ENCODE results near the gene HNRNPA2B1.
"Not testable (repeated sequence)": the region's sequence is repeated elsewhere in the genome, so short reads cannot be mapped to it uniquely, and the experiment has no call there.

Gene HNRNPA2B1

GRCh38 chr7:26182706-26183105 lies 17.8 kb downstream of the HNRNPA2B1 start:
- no peak overlapping the region for H3K27ac Mint-ChIP-seq
- no peak for ATAC-seq
- no peaks in the 10 kb centered on the region for H3K9me3 Mint-ChIP-seq
- no peaks in the 10 kb centered on the region for H3K27me3 Mint-ChIP-seq
- no peak overlapping the region for H3K4me3 Mint-ChIP-seq
- peaks cover 10% of the 10 kb centered on the region for H3K36me3 Mint-ChIP-seq
- peaks cover 49% of the 10 kb centered on the region for H3K4me1 Mint-ChIP-seq

GRCh38 chr7:26182283-26182682 lies 18.3 kb downstream of the HNRNPA2B1 start:
- no peaks in the 10 kb centered on the region for H3K9me3 Mint-ChIP-seq
- H3K27me3 Mint-ChIP-seq, result no peaks in the 10 kb centered on the region
- peaks cover 46% of the 10 kb centered on the region for H3K4me1 Mint-ChIP-seq

GRCh38 chr7:26181474-26182227 lies 18.9 kb downstream of the HNRNPA2B1 start:
- H3K9me3 Mint-ChIP-seq, result no peaks in the 10 kb centered on the region

More at GRCh38 chr7:26182283-26182682, 18.3 kb downstream of the HNRNPA2B1 start:
- Mint-ChIP-seq H3K4me3 (no peak overlapping the region), H3K27ac (no peak overlapping the region), H3K36me3 (peaks cover 10% of the 10 kb centered on the region)
- ATAC-seq, result no peak

GRCh38 chr7:26180792-26181198 lies 19.8 kb downstream of the HNRNPA2B1 start:
- Mint-ChIP-seq H3K4me3 (no peak overlapping the region), H3K9me3 (no peaks in the 10 kb centered on the region), H3K27ac (no peak overlapping the region), H3K36me3 (peaks cover 9% of the 10 kb centered on the region), H3K4me1 (peaks cover 32% of the 10 kb centered on the region), H3K27me3 (no peaks in the 10 kb centered on the region)
- ATAC-seq, result no peak

More at GRCh38 chr7:26181474-26182227, 18.9 kb downstream of the HNRNPA2B1 start:
- Mint-ChIP-seq H3K27me3 (no peaks in the 10 kb centered on the region), H3K27ac (no peak overlapping the region), H3K36me3 (peaks cover 10% of the 10 kb centered on the region), H3K4me3 (no peak overlapping the region), H3K4me1 (peaks cover 40% of the 10 kb centered on the region)
- ATAC-seq, result no peak

- Mint-ChIP-seq H3K27ac (no peak overlapping the region), H3K27me3 (no peaks in the 10 kb centered on the region), H3K9me3 (no peaks in the 10 kb centered on the region), H3K4me1 (peaks cover 24% of the 10 kb centered on the region), H3K4me3 (no peak overlapping the region), H3K36me3 (peaks cover under 1% of the 10 kb centered on the region)
- no peak for ATAC-seq
Measured at GRCh38 chr7:26179826-26180497, 20.6 kb downstream of the HNRNPA2B1 start.

GRCh38 chr7:26179422-26179821 lies 21.1 kb downstream of the HNRNPA2B1 start:
- Mint-ChIP-seq H3K4me1 (peaks cover 22% of the 10 kb centered on the region), H3K9me3 (no peaks in the 10 kb centered on the region), H3K36me3 (peaks cover 1% of the 10 kb centered on the region), H3K27ac (no peak overlapping the region), H3K27me3 (no peaks in the 10 kb centered on the region), H3K4me3 (no peak overlapping the region)
- no peak for ATAC-seq

GRCh38 chr7:26178272-26178960 lies 22.1 kb downstream of the HNRNPA2B1 start:
- Mint-ChIP-seq H3K4me3 (no peak overlapping the region), H3K4me1 (peaks cover 12% of the 10 kb centered on the region), H3K36me3 (peaks cover 10% of the 10 kb centered on the region), H3K27ac (no peak overlapping the region), H3K9me3 (no peaks in the 10 kb centered on the region), H3K27me3 (no peaks in the 10 kb centered on the region)
- ATAC-seq, result no peak

GRCh38 chr7:26177269-26177668 lies 23.3 kb downstream of the HNRNPA2B1 start:
- Mint-ChIP-seq H3K36me3 (peaks cover 10% of the 10 kb centered on the region), H3K4me1 (peaks cover 12% of the 10 kb centered on the region)
- not testable (repeated sequence) for H3K4me3 Mint-ChIP-seq, H3K27ac Mint-ChIP-seq, H3K9me3 Mint-ChIP-seq, ATAC-seq, H3K27me3 Mint-ChIP-seq

- not testable (repeated sequence) for H3K4me1 Mint-ChIP-seq, H3K27me3 Mint-ChIP-seq, H3K9me3 Mint-ChIP-seq, H3K4me3 Mint-ChIP-seq, ATAC-seq, H3K27ac Mint-ChIP-seq
- peaks cover 10% of the 10 kb centered on the region for H3K36me3 Mint-ChIP-seq
Measured at GRCh38 chr7:26176696-26177095, 23.9 kb downstream of the HNRNPA2B1 start.

GRCh38 chr7:26175903-26176302 lies 24.6 kb downstream of the HNRNPA2B1 start:
- not testable (repeated sequence) for H3K4me3 Mint-ChIP-seq, H3K4me1 Mint-ChIP-seq, H3K27me3 Mint-ChIP-seq, ATAC-seq, H3K27ac Mint-ChIP-seq, H3K9me3 Mint-ChIP-seq
- H3K36me3 Mint-ChIP-seq, result peaks cover 10% of the 10 kb centered on the region

GRCh38 chr7:26172048-26172447 lies 28.5 kb downstream of the HNRNPA2B1 start:
- Mint-ChIP-seq H3K4me1 (peaks cover 6% of the 10 kb centered on the region), H3K9me3 (no peaks in the 10 kb centered on the region), H3K27ac (no peak overlapping the region), H3K27me3 (no peaks in the 10 kb centered on the region), H3K4me3 (no peak overlapping the region), H3K36me3 (peaks cover 16% of the 10 kb centered on the region)
- ATAC-seq, result no peak

- H3K27ac Mint-ChIP-seq, result no peak overlapping the region
- peaks cover 16% of the 10 kb centered on the region for H3K36me3 Mint-ChIP-seq
- peaks cover 11% of the 10 kb centered on the region for H3K4me1 Mint-ChIP-seq
- no peaks in the 10 kb centered on the region for H3K9me3 Mint-ChIP-seq
- no peak overlapping the region for H3K4me3 Mint-ChIP-seq
- no peak for ATAC-seq
- no peaks in the 10 kb centered on the region for H3K27me3 Mint-ChIP-seq
Measured at GRCh38 chr7:26171601-26172000, 28.9 kb downstream of the HNRNPA2B1 start.

GRCh38 chr7:26170663-26171062 lies 29.9 kb downstream of the HNRNPA2B1 start:
- no peak for ATAC-seq
- no peaks in the 10 kb centered on the region for H3K9me3 Mint-ChIP-seq
- no peaks in the 10 kb centered on the region for H3K27me3 Mint-ChIP-seq
- H3K36me3 Mint-ChIP-seq, result peaks cover 16% of the 10 kb centered on the region
- H3K4me3 Mint-ChIP-seq, result no peak overlapping the region
- H3K4me1 Mint-ChIP-seq, result peaks cover 13% of the 10 kb centered on the region
- H3K27ac Mint-ChIP-seq, result no peak overlapping the region

GRCh38 chr7:26169271-26169670 lies 31.3 kb downstream of the HNRNPA2B1 start:
- Mint-ChIP-seq H3K4me3 (no peak overlapping the region), H3K9me3 (no peaks in the 10 kb centered on the region), H3K36me3 (peaks cover 14% of the 10 kb centered on the region), H3K27me3 (no peaks in the 10 kb centered on the region), H3K27ac (no peak overlapping the region), H3K4me1 (peaks cover 13% of the 10 kb centered on the region)
- ATAC-seq, result no peak

- ATAC-seq, result no peak
- H3K27ac Mint-ChIP-seq, result no peak overlapping the region
- peaks cover 6% of the 10 kb centered on the region for H3K36me3 Mint-ChIP-seq
- no peaks in the 10 kb centered on the region for H3K27me3 Mint-ChIP-seq
- no peaks in the 10 kb centered on the region for H3K9me3 Mint-ChIP-seq
- H3K4me1 Mint-ChIP-seq, result peaks cover 13% of the 10 kb centered on the region
- H3K4me3 Mint-ChIP-seq, result no peak overlapping the region
Measured at GRCh38 chr7:26168458-26169023, 32.0 kb downstream of the HNRNPA2B1 start.

All from stimulated activated memory B cell treated with anti-CD40 and anti-IgM and Interleukin-4, amounts not matched to agents 10 μg/mL and 1 μg/mL and 100 μg/mL, for 72 hours (primary cell).